Osteoblast (primary cell): ENCODE measurements around the gene NTNG2. TPM values are rescaled to one million over a fixed set of nuclear protein-coding genes. Genes with fewer than 3 reads are reported as not detected.
A peak's percentile ranks its signal among the peaks of the same experiment; 100 is the strongest.

ENCODE experiments used
- DNase-seq: peaks from one replicate; pipeline ENCODE4 v3.0.0; 2011; ENCODE audit warnings: low spot score, mixed read lengths; ENCODE audit not compliant: insufficient read length; ENCODE audit errors: missing footprints
- H2AFZ ChIP-seq: 2 replicates; pipeline ENCODE4 v1.6.0; 2011; ENCODE audit warnings: mild to moderate bottlenecking, low read length
- H3K27ac ChIP-seq: 2 replicates; pipeline ENCODE4 v1.5.1; 2011; ENCODE audit warnings: mild to moderate bottlenecking, low read depth, low read length, moderate library complexity
- H3K27me3 ChIP-seq: 2 replicates; pipeline ENCODE4 v1.6.0; 2012; ENCODE audit warnings: mild to moderate bottlenecking, control low read depth, inconsistent platforms, low read length, moderate library complexity; ENCODE audit not compliant: insufficient read depth
- H3K36me3 ChIP-seq: 2 replicates; pipeline ENCODE4 v1.5.1; 2011; ENCODE audit warnings: mild to moderate bottlenecking, low read length, control low read depth, moderate library complexity; ENCODE audit not compliant: insufficient read depth
- H3K4me1 ChIP-seq: 2 replicates; pipeline ENCODE4 v1.5.1; 2011; ENCODE audit warnings: mild to moderate bottlenecking, low read length, control low read depth, moderate library complexity; ENCODE audit not compliant: insufficient read depth
- H3K4me2 ChIP-seq: 2 replicates; pipeline ENCODE4 v1.6.0; 2011; ENCODE audit warnings: mild to moderate bottlenecking, low read length; ENCODE audit not compliant: insufficient read depth
- H3K4me3 ChIP-seq: fragments of 200-600 bp; sonication (generic); 3 replicates; pipeline ENCODE4 v1.5.1; 2012; ENCODE audit warnings: mild to moderate bottlenecking, low read length, inconsistent platforms; ENCODE audit not compliant: insufficient read depth
- H3K79me2 ChIP-seq: 2 replicates; pipeline ENCODE4 v1.6.0; 2012; ENCODE audit warnings: mild to moderate bottlenecking, low read length, control low read depth, inconsistent platforms; ENCODE audit not compliant: insufficient read depth
- H3K9me3 ChIP-seq: 2 replicates; pipeline ENCODE4 v1.5.1; 2011; ENCODE audit warnings: low read depth, low read length, control low read depth
- H4K20me1 ChIP-seq: 2 replicates; pipeline ENCODE4 v1.6.0; 2012; ENCODE audit warnings: mild to moderate bottlenecking, low read length, control low read depth; ENCODE audit not compliant: insufficient read depth
- CTCF ChIP-seq: IDR thresholded peaks from 2 replicates; pipeline ENCODE4 v1.5.1; 2011; ENCODE audit warnings: mild to moderate bottlenecking, low read depth, low read length, moderate library complexity; ENCODE audit errors: extremely low read depth
- total RNA-seq: library from RNA; depleted of rRNA; stranded (reverse); fragments of >200 nt; gene quantifications from 2 replicates; pipeline ENCODE4 v1.2.3, GENCODE V29; 2012

Gene NTNG2
- total RNA-seq, 1 donor, result 9.4 TPM

GRCh38 chr9:132182314-132183091 lies 20.6 kb downstream of the NTNG2 start:
- H4K20me1 ChIP-seq, result peaks cover 18% of the 10 kb centered on the region
- peak; percentile 29 for TF ChIP-seq CTCF
- H3K79me2 ChIP-seq, result no peaks in the 10 kb centered on the region
- no peaks in the 10 kb centered on the region for H3K4me1 ChIP-seq
- DNase-seq, result peak; percentile 89
- H3K4me2 ChIP-seq, result no peak overlapping the region
- H3K36me3 ChIP-seq, result no peaks in the 10 kb centered on the region
- peaks cover 43% of the 10 kb centered on the region for H3K27me3 ChIP-seq
- H3K9me3 ChIP-seq, result no peaks in the 10 kb centered on the region
- no peak overlapping the region for H2AFZ ChIP-seq
- H3K4me3 ChIP-seq, result no peak overlapping the region
- no peak overlapping the region for H3K27ac ChIP-seq

GRCh38 chr9:132183134-132183533 lies 21.3 kb downstream of the NTNG2 start:
- Histone ChIP-seq H3K27me3 (peaks cover 49% of the 10 kb centered on the region), H2AFZ (no peak overlapping the region), H3K27ac (no peak overlapping the region), H3K9me3 (no peaks in the 10 kb centered on the region), H3K4me3 (no peak overlapping the region), H3K4me1 (no peaks in the 10 kb centered on the region), H4K20me1 (peaks cover 18% of the 10 kb centered on the region), H3K4me2 (no peak overlapping the region), H3K36me3 (no peaks in the 10 kb centered on the region), H3K79me2 (no peaks in the 10 kb centered on the region)
- no peak for TF ChIP-seq CTCF
- DNase-seq, result no peak

- Histone ChIP-seq H3K4me2 (no peak overlapping the region), H3K36me3 (no peaks in the 10 kb centered on the region), H3K27ac (no peak overlapping the region), H3K27me3 (peaks cover 55% of the 10 kb centered on the region), H3K9me3 (no peaks in the 10 kb centered on the region), H3K4me1 (no peaks in the 10 kb centered on the region), H4K20me1 (peaks cover 18% of the 10 kb centered on the region), H2AFZ (no peak overlapping the region), H3K4me3 (no peak overlapping the region), H3K79me2 (no peaks in the 10 kb centered on the region)
- TF ChIP-seq CTCF, result no peak
- DNase-seq, result no peak
Observed at GRCh38 chr9:132183715-132184114, 21.9 kb downstream of the NTNG2 start.

GRCh38 chr9:132184124-132184523 lies 22.3 kb downstream of the NTNG2 start:
- H3K27me3 ChIP-seq, result peaks cover 55% of the 10 kb centered on the region
- no peak for DNase-seq

More at GRCh38 chr9:132184124-132184523, 22.3 kb downstream of the NTNG2 start:
- Histone ChIP-seq H4K20me1 (peaks cover 15% of the 10 kb centered on the region), H3K9me3 (no peaks in the 10 kb centered on the region), H3K27ac (no peak overlapping the region), H2AFZ (no peak overlapping the region), H3K4me1 (no peaks in the 10 kb centered on the region), H3K4me3 (no peak overlapping the region), H3K79me2 (no peaks in the 10 kb centered on the region), H3K36me3 (no peaks in the 10 kb centered on the region), H3K4me2 (no peak overlapping the region)
- TF ChIP-seq CTCF, result no peak
